Spleen (tissue), 11 donors: Measurements from ENCODE around the gene ATG16L2. TPM values are rescaled to one million over a fixed set of nuclear protein-coding genes. Genes with fewer than 3 reads are reported as not detected.
"Not testable (repeated sequence)": the region's sequence is repeated elsewhere in the genome, so short reads cannot be mapped to it uniquely, and the experiment has no call there.

ENCODE experiments used
- DNase-seq: peaks from one replicate; pipeline ENCODE4 v3.0.0-alpha.2; 2020
- H3K27ac ChIP-seq, 8 donors: fragments of 200-600 bp; sonication (generic) in 7 of 8; 1 replicate in 4 of 8; 2 replicates in 4 of 8; pipeline versions ENCODE4 v1.5.0 to v1.8.0; 2016 to 2021; ENCODE audit warnings: inconsistent platforms in 4 of 8, mild to moderate bottlenecking in 4 of 8, moderate library complexity in 1 of 8
- H3K27me3 ChIP-seq, 7 donors: fragments of 200-600 bp; sonication (generic) in 6 of 7; replicated peaks in 1 of 7; 1 replicate in 4 of 7; 2 replicates in 3 of 7; pipeline versions ENCODE4 v1.5.0 to v1.8.0; 2016 to 2021; ENCODE audit warnings: inconsistent platforms in 3 of 7, mild to moderate bottlenecking in 1 of 7
- H3K36me3 ChIP-seq, 6 donors: fragments of 200-600 bp; sonication (generic) in 5 of 6; 1 replicate in 4 of 6; 2 replicates in 2 of 6; pipeline versions ENCODE4 v1.5.0 to v1.8.0; 2016 to 2021; ENCODE audit warnings: inconsistent platforms in 2 of 6
- H3K4me1 ChIP-seq, 6 donors: fragments of 200-600 bp; sonication (generic) in 5 of 6; 1 replicate in 3 of 6; 2 replicates in 3 of 6; pipeline versions ENCODE4 v1.5.0 to v1.8.0; 2016 to 2021; ENCODE audit warnings: inconsistent platforms in 3 of 6
- H3K4me3 ChIP-seq, 8 donors: fragments of 200-600 bp; sonication (generic) in 7 of 8; 1 replicate in 4 of 8; 2 replicates in 4 of 8; pipeline versions ENCODE4 v1.5.0 to v1.8.0; 2016 to 2021; ENCODE audit warnings: inconsistent platforms in 4 of 8, mild to moderate bottlenecking in 4 of 8, moderate library complexity in 2 of 8
- H3K9me3 ChIP-seq, 8 donors: fragments of 200-600 bp; sonication (generic) in 7 of 8; 1 replicate in 4 of 8; 2 replicates in 4 of 8; pipeline versions ENCODE4 v1.5.0 to v1.8.0; 2016 to 2021; ENCODE audit warnings: inconsistent platforms in 4 of 8
- CTCF ChIP-seq, 11 experiments: fragments of 200-600 bp in 7 of 11; fragments of 450-650 bp in 4 of 11; sonication (generic) in 4 of 11; IDR thresholded peaks in 8 of 11; conservative IDR thresholded peaks in 3 of 11; 1 replicate in 7 of 11; 2 replicates in 4 of 11; pipeline versions ENCODE4 v1.4.0 to v1.8.0; 2016 to 2021; ENCODE audit warnings: antibody characterized with exemption in 11 of 11, inconsistent platforms in 4 of 11, mild to moderate bottlenecking in 1 of 11
- POLR2A ChIP-seq, 3 donors: fragments of 450-650 bp; IDR thresholded peaks; one replicate each; pipeline ENCODE4 v1.5.1; 2017; ENCODE audit warnings: antibody characterized with exemption in 3 of 3, mild to moderate bottlenecking in 1 of 3
- POLR2AphosphoS5 ChIP-seq, 3 donors: sonication (generic); formaldehyde crosslinking; IDR thresholded peaks; one replicate each; pipeline ENCODE4 v1.5.1; 2017; ENCODE audit warnings: antibody characterized with exemption in 3 of 3
- WGBS, 5 donors: extraction: QIAGEN DNeasy Blood & Tissue Kit in 3 of 5; methylation state at CpG; one replicate each; pipeline versions ENCODE4 v1.1.5 to v1.1.7; 2013 to 2018; 5-methylcytosine and 5-hydroxymethylcytosine counted together
- intact Hi-C: fragments of 100-400 bp; cut with DNase I; formaldehyde crosslinking; loops from one replicate; pipeline ENCODE4 v1.15.0; 2023; ENCODE audit warnings: low total_unique reads
- polyA plus RNA-seq, 3 donors: library from polyadenylated mRNA; stranded (reverse); fragments of 200-250 nt; gene quantifications; one replicate each; pipeline ENCODE4 v1.2.1, GENCODE V29; 2013
- total RNA-seq, 7 donors: library from RNA; depleted of rRNA in 3 of 7; stranded (reverse); fragments of >200 nt in 3 of 7; fragmentation: NEBNext Ultra II Directional in 4 of 7; extraction: Animal tissue kit (Norgen Biotek cat#: 25700) in 4 of 7; gene quantifications; one replicate each; pipeline versions ENCODE4 v1.1.0 to v1.2.1, GENCODE V29; 2016 to 2021
- donor health status: healthy with polysubstance abuse.
- donor health status: DM: no; HTN: no; CAD: no; lungs with moderate emphysema.
- donor health status: DM: no; HTN: no; CAD: no.
- donor health status: Bipolar disorder and iron deficiency.
- donor health status: healthy.
- donor health status: DM: no; HTN: no; CAD: no.
- donor health status: DM: yes; HTN: yes; CAD: no.

ATG16L2 gene
- total and polyA plus RNA-seq, 10 donors = 96.9 to 368 (median 237) TPM

- peak overlapping the region in 2 of 8 donors; percentile 0 to 85 for H3K27ac ChIP-seq
- intact Hi-C loops = loop anchor here (5.0 kb wide), 1 partner anchor 62 kb away; no protein-coding TSS in a partner anchor
- no peaks in the 10 kb centered on the region for H3K36me3 ChIP-seq
- H3K4me3 ChIP-seq = no peak overlapping the region
- TF ChIP-seq POLR2AphosphoS5 (IDR thresholded peaks at IDR 0.05) (no peak), POLR2A (IDR thresholded peaks at IDR 0.05) (no peak), CTCF (IDR thresholded peaks at IDR 0.05 in 8 of 11, conservative IDR thresholded peaks at IDR 0.05 in 3 of 11) (no peak)
- WGBS, 5 donors = 88 to 97% (median 91%) methylated on average over 7 to 10 of the region's 10 CpGs
- no peaks in the 10 kb centered on the region for H3K27me3 ChIP-seq
- peaks cover 24 to 65% (median 41%) of the 10 kb centered on the region in 6 donors for H3K4me1 ChIP-seq
- H3K9me3 ChIP-seq = no peaks in the 10 kb centered on the region
- DNase-seq = no peak
Measured at GRCh38 chr11:72789493-72790131, 24.6 kb upstream of the ATG16L2 start.

GRCh38 chr11:72791228-72791627 lies 23.0 kb upstream of the ATG16L2 start:
- H3K27ac ChIP-seq, DNase-seq, H3K9me3 ChIP-seq, H3K36me3 ChIP-seq, H3K4me3 ChIP-seq, H3K27me3 ChIP-seq: not testable (repeated sequence)
- 89 to 95% (median 93%) methylated on average over 7 of the region's 7 CpGs for WGBS, 5 donors
- intact Hi-C loops = loop anchor here (5.0 kb wide), 1 partner anchor 64 kb away; no protein-coding TSS in a partner anchor
- H3K4me1 ChIP-seq = peaks cover 25 to 70% (median 44%) of the 10 kb centered on the region in 6 donors

DNA sequence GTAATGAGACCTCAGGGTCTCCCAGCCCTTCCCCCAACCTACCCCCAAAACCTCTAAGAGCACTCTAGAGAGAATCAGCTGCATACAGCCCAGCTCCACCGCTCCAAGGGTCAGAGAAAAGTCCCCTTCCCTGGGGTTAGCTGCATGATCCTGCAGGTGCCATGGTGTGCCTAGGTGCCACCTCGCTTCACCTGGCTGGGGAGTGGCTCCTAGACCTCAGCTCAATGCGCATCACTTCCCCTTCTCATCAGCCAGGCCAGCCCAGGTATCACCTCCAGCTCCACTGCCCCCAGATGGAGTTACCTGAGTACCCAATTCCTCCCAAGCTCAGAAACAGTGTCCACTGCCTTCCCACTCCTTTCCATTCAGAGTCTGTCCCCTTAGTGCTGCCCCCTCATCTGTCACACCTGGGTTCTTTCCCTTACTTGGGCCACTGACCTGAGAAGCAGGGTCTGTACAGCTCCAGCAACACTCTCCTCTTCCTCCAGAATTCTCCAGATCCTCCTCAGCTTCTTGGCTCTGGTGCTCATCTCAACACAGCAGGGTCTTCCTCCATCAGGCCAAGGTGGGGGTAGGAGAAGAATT lies 21.7 kb upstream of the ATG16L2 start:
- peak overlapping the region in 1 of 8 donors; percentile 78 for H3K4me3 ChIP-seq
- no peak for DNase-seq
- H3K4me1 ChIP-seq = peaks cover 14 to 57% (median 35%) of the 10 kb centered on the region in 6 donors
- H3K9me3 ChIP-seq = no peaks in the 10 kb centered on the region
- intact Hi-C loops = loop anchor here (5.0 kb wide), 1 partner anchor 65 kb away; no protein-coding TSS in a partner anchor
- H3K27me3 ChIP-seq = no peaks in the 10 kb centered on the region
- 89 to 97% (median 93%) methylated on average over 3 of the region's 3 CpGs for WGBS, 5 donors
- H3K36me3 ChIP-seq = no peaks in the 10 kb centered on the region
- peak overlapping the region; percentile 87 to 97 (median 96) for H3K27ac ChIP-seq
- no peak for TF ChIP-seq POLR2AphosphoS5 (IDR thresholded peaks at IDR 0.05)
- TF ChIP-seq POLR2A (IDR thresholded peaks at IDR 0.05) = no peak
- TF ChIP-seq CTCF (IDR thresholded peaks at IDR 0.05 in 8 of 11, conservative IDR thresholded peaks at IDR 0.05 in 3 of 11) = no peak

DNA sequence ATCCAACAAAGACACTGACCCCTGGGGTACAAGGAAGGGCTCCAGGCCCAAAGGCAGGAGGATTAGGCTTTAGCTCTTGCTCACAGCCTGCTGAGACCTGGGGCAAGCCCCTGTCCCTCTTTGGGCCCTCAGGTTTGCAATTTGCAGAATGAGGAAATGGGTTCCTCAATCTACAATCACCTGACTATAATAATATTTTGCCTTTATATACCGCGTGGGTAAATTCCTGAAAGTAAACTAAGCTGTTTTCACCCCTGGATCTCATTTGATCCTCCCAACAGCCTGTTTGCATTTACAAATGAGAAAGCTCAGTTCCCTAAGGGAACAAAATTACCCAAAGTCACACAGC lies 21.2 kb upstream of the ATG16L2 start:
- WGBS, 5 donors = 41 to 64% (median 54%) methylated on average over 2 of the region's 2 CpGs
- DNase-seq = no peak
- TF ChIP-seq POLR2AphosphoS5 (IDR thresholded peaks at IDR 0.05) (no peak), CTCF (IDR thresholded peaks at IDR 0.05 in 8 of 11, conservative IDR thresholded peaks at IDR 0.05 in 3 of 11) (no peak), POLR2A (IDR thresholded peaks at IDR 0.05) (no peak)
- H3K4me1 ChIP-seq = peaks cover 10 to 57% (median 29%) of the 10 kb centered on the region in 6 donors
- no peaks in the 10 kb centered on the region for H3K9me3 ChIP-seq
- intact Hi-C loops = loop anchor here (5.0 kb wide), 1 partner anchor 66 kb away; no protein-coding TSS in a partner anchor
- peak overlapping the region; percentile 87 to 97 (median 96) for H3K27ac ChIP-seq
- no peaks in the 10 kb centered on the region for H3K27me3 ChIP-seq
- peak overlapping the region in 4 of 8 donors; percentile 56 to 78 (median 60) for H3K4me3 ChIP-seq
- no peaks in the 10 kb centered on the region for H3K36me3 ChIP-seq
